ENCODE measurements around the gene SIDT2. TPM values are rescaled to one million over a fixed set of nuclear protein-coding genes. Genes with fewer than 3 reads are reported as not detected.

The SIDT2 gene
- total RNA-seq, 1 experiment from 2014 or later: 20.3 TPM

GRCh38 chr11:117194267-117194666 lies 15.7 kb downstream of the SIDT2 start:
- H3K27ac ChIP-seq: no peak overlapping the region
- H3F3A ChIP-seq (ENCODE audit: insufficient read depth, low read depth): no peaks in the 10 kb centered on the region
- no peak for DNase-seq
- no peak overlapping the region for H3K4me3 ChIP-seq
- TF ChIP-seq, protein P1, sequence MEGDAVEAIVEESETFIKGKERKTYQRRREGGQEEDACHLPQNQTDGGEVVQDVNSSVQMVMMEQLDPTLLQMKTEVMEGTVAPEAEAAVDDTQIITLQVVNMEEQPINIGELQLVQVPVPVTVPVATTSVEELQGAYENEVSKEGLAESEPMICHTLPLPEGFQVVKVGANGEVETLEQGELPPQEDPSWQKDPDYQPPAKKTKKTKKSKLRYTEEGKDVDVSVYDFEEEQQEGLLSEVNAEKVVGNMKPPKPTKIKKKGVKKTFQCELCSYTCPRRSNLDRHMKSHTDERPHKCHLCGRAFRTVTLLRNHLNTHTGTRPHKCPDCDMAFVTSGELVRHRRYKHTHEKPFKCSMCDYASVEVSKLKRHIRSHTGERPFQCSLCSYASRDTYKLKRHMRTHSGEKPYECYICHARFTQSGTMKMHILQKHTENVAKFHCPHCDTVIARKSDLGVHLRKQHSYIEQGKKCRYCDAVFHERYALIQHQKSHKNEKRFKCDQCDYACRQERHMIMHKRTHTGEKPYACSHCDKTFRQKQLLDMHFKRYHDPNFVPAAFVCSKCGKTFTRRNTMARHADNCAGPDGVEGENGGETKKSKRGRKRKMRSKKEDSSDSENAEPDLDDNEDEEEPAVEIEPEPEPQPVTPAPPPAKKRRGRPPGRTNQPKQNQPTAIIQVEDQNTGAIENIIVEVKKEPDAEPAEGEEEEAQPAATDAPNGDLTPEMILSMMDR (conservative IDR thresholded peaks at IDR 0.05): no peak
- TF ChIP-seq EZH2 (IDR thresholded peaks at IDR 0.05; ENCODE audit: low read depth): no peak
- H3K79me2 ChIP-seq (ENCODE audit: low read depth): no peaks in the 10 kb centered on the region
- H3K4me1 ChIP-seq (replicated peaks; ENCODE audit: insufficient read depth): no peaks in the 10 kb centered on the region
- no peaks in the 10 kb centered on the region for H3K9me3 ChIP-seq (ENCODE audit: insufficient read depth, low read depth)
- H3K36me3 ChIP-seq (ENCODE audit: low read depth): no peaks in the 10 kb centered on the region
- H3K9me2 ChIP-seq (ENCODE audit: insufficient read depth): no peaks in the 10 kb centered on the region
- BruUV-seq (replicated peaks): no TSS peak
- no peak overlapping the region for H2AFZ ChIP-seq
- no peaks in the 10 kb centered on the region; the same call in 1 of the 2 replicates for H4K20me1 ChIP-seq (ENCODE audit: insufficient read depth)
- no peak overlapping the region for H3K4me2 ChIP-seq
- POLR2A ChIA-PET (ENCODE audit: unreplicated experiment): no interaction called here
- intact Hi-C loops (cut with micrococcal nuclease; ENCODE audit: unreplicated experiment): no loop called here
- no peaks in the 10 kb centered on the region for H3K27me3 ChIP-seq (ENCODE audit: insufficient read depth, low read depth)
- CTCF ChIA-PET: no interaction called here

- H3K9me2 ChIP-seq (ENCODE audit: insufficient read depth): no peaks in the 10 kb centered on the region
- ChIA-PET POLR2A (ENCODE audit: unreplicated experiment) (no interaction called here), CTCF (interaction anchor here (0.6 to 1.0 kb wide), 2 partner anchors 27 to 55 kb away, joined by 3 to 6 read pairs; no protein-coding TSS in a partner anchor)
- no peak overlapping the region for H3K27ac ChIP-seq
- no peaks in the 10 kb centered on the region for H3K36me3 ChIP-seq (ENCODE audit: low read depth)
- H3K9me3 ChIP-seq (ENCODE audit: insufficient read depth, low read depth): no peaks in the 10 kb centered on the region
- no peaks in the 10 kb centered on the region for H3K4me1 ChIP-seq (replicated peaks; ENCODE audit: insufficient read depth)
- intact Hi-C loops (cut with micrococcal nuclease; ENCODE audit: unreplicated experiment): no loop called here
- TF ChIP-seq, protein P1 (conservative IDR thresholded peaks at IDR 0.05): no peak
- TF ChIP-seq EZH2 (IDR thresholded peaks at IDR 0.05; ENCODE audit: low read depth): no peak
- no TSS peak for BruUV-seq (replicated peaks)
- no peak overlapping the region for H3K4me2 ChIP-seq
- H2AFZ ChIP-seq: no peak overlapping the region
- no peak overlapping the region for H3K4me3 ChIP-seq
- H3K79me2 ChIP-seq (ENCODE audit: low read depth): no peaks in the 10 kb centered on the region
- DNase-seq: no peak
- no peaks in the 10 kb centered on the region for H3F3A ChIP-seq (ENCODE audit: insufficient read depth, low read depth)
- H4K20me1 ChIP-seq (ENCODE audit: insufficient read depth): no peaks in the 10 kb centered on the region; the same call in 1 of the 2 replicates
- H3K27me3 ChIP-seq (ENCODE audit: insufficient read depth, low read depth): no peaks in the 10 kb centered on the region
These were observed 16.7 kb downstream of the SIDT2 start for GRCh38 chr11:117195258-117195657.

DNA sequence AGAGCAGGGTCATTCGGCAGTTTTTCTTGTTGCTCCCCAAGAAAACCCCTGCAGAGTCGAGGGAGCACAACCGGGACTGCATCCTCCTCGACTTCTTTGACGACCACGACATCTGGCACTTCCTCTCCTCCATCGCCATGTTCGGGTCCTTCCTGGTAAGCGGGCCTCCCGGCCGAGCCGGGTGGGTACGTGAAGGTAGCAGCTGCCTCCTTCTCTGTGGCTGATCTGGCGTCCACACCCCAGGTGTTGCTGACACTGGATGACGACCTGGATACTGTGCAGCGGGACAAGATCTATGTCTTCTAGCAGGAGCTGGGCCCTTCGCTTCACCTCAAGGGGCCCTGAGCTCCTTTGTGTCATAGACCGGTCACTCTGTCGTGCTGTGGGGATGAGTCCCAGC lies 17.2 kb downstream of the SIDT2 start:
- no peaks in the 10 kb centered on the region; the same call in 1 of the 2 replicates for H4K20me1 ChIP-seq (ENCODE audit: insufficient read depth)
- no peaks in the 10 kb centered on the region for H3K36me3 ChIP-seq (ENCODE audit: low read depth)
- H3K4me1 ChIP-seq (replicated peaks; ENCODE audit: insufficient read depth): no peaks in the 10 kb centered on the region
- no peaks in the 10 kb centered on the region for H3F3A ChIP-seq (ENCODE audit: insufficient read depth, low read depth)
- no peak overlapping the region for H3K4me2 ChIP-seq
- H3K27ac ChIP-seq: no peak overlapping the region
- BruUV-seq (replicated peaks): no TSS peak
- H3K9me2 ChIP-seq (ENCODE audit: insufficient read depth): no peaks in the 10 kb centered on the region
- no peaks in the 10 kb centered on the region for H3K27me3 ChIP-seq (ENCODE audit: insufficient read depth, low read depth)
- H3K9me3 ChIP-seq (ENCODE audit: insufficient read depth, low read depth): no peaks in the 10 kb centered on the region
- ChIA-PET CTCF (interaction anchor here (1.0 kb wide), 1 partner anchor 27 kb away, joined by 3 read pairs; no protein-coding TSS in a partner anchor), POLR2A (ENCODE audit: unreplicated experiment) (no interaction called here)
- intact Hi-C loops (cut with micrococcal nuclease; ENCODE audit: unreplicated experiment): no loop called here
- TF ChIP-seq, protein P1 (conservative IDR thresholded peaks at IDR 0.05): no peak
- no peak for TF ChIP-seq EZH2 (IDR thresholded peaks at IDR 0.05; ENCODE audit: low read depth)
- H3K79me2 ChIP-seq (ENCODE audit: low read depth): no peaks in the 10 kb centered on the region
- no peak for DNase-seq
- no peak overlapping the region for H3K4me3 ChIP-seq
- no peak overlapping the region for H2AFZ ChIP-seq
